ENCODE measurements around the gene AMMECR1L. TPM values are rescaled to one million over a fixed set of nuclear protein-coding genes. Genes with fewer than 3 reads are reported as not detected.
"Not testable (repeated sequence)": the region's sequence is repeated elsewhere in the genome, so short reads cannot be mapped to it uniquely, and the experiment has no call there.

AMMECR1L gene
- 9.7 TPM for total RNA-seq
- long read RNA-seq, full-length matches to known transcripts, result 4 of 6 reads
- long read RNA-seq, partial matches to known transcripts, result 2 of 6 reads
- long read RNA-seq, other reads (novel, unspliced or antisense), result 0 of 6 reads

DNA sequence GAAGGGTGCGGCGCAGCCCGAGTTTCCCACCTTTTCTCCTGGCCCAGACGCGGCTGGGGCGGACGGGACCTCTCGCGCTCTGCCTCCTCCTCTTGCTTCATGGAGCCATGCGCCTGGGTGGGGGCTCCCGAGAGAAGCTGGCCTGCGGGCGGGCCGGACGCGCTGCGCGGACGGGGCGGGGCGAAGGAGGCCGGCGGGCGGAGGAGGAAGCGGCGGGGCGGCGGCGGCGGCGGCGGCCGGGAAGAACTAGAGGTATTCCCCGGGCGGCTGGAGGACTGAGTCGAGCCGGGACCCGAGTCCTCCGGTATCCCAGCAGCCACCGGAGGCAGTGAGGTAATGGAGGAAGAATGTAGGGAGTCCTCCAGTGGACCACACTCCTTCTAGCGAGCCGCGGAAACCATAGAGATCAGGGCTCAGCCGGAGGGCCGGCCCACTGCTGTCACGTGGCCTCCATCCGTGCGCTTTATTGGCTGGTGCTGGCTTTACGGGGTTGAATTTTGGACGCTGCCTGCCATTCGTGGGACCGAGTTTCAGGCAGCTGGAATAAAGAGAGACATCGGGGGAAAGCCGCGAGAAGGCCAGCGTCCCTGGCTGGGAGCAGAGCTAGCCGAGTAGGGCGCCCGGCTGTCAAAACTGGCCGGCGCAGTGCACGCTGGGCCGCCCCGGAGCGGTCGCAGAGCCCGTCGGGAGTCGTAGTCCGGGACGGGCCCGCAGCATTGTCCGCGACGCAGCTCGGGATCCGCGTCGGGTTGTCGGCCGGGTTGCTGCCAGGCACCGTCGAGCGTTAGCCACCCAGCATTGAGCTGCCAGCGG, at the start of gene AMMECR1L:
Gene AMMECR1L, minus strand, starts transcription at position 177 of the 813 bp plus-strand sequence. CDS start 11,722 bp downstream, outside the sequence.
- H3K9me3 ChIP-seq (replicated peaks); H3K27me3 ChIP-seq (ENCODE audit: low read depth): not testable (repeated sequence)
- H3K4me1 ChIP-seq, result peaks cover 49% of the 10 kb centered on the region
- H3K27ac ChIP-seq (replicated peaks), result peak within 1 kb of the TSS; percentile 96
- intact Hi-C loops (cut with micrococcal nuclease), result loop anchor here (10.0 kb wide), 1 partner anchor 209 kb away; the partner anchor contains the start of gene UGGT1
- peaks cover 20% of the 10 kb centered on the region for H3K36me3 ChIP-seq
- peak within 1 kb of the TSS; percentile 80 for H3K4me3 ChIP-seq
- DNase-seq, result peak; percentile 80

DNA sequence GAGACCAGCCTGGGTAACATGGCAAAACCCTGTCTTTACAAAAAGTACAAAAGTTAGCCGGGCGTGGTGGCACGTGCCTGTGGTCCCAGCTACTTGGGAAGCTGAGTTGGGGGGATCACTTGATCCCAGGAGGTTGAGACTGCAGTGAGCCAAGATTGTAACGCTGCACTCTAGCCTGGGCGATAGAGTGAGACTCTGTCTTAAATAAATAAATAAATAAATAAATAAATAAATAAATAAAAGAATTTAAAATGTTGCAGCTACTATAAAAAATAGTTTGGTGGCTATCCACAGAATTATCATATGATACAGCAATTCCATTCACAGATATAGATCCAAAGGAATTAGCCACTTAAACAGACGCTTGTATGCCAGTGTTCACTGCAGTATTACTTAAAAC, 49.6 kb upstream of the AMMECR1L start:
- DNase-seq, result no peak
- H3K36me3 ChIP-seq, result peaks cover under 1% of the 10 kb centered on the region
- H3K27ac ChIP-seq (replicated peaks), result no peak overlapping the region
- intact Hi-C loops (cut with micrococcal nuclease), result no loop called here
- H3K27me3 ChIP-seq (ENCODE audit: low read depth), result no peaks in the 10 kb centered on the region
- H3K9me3 ChIP-seq (replicated peaks), result no peaks in the 10 kb centered on the region
- H3K4me3 ChIP-seq, result no peak overlapping the region
- no peak for TF ChIP-seq CTCF (IDR thresholded peaks at IDR 0.05; ENCODE audit: borderline replicate concordance)
- H3K4me1 ChIP-seq, result no peaks in the 10 kb centered on the region

GRCh38 chr2:127932199-127932876, 46.6 kb upstream of the AMMECR1L start:
- no peaks in the 10 kb centered on the region for H3K9me3 ChIP-seq (replicated peaks)
- no peaks in the 10 kb centered on the region for H3K36me3 ChIP-seq
- intact Hi-C loops (cut with micrococcal nuclease), result no loop called here
- no peak overlapping the region for H3K4me3 ChIP-seq
- H3K27me3 ChIP-seq (ENCODE audit: low read depth), result no peaks in the 10 kb centered on the region
- no peak overlapping the region for H3K27ac ChIP-seq (replicated peaks)
- no peaks in the 10 kb centered on the region for H3K4me1 ChIP-seq
- no peak for TF ChIP-seq CTCF (IDR thresholded peaks at IDR 0.05; ENCODE audit: borderline replicate concordance)
- no peak for DNase-seq

GRCh38 chr2:127929449-127929848, 43.7 kb upstream of the AMMECR1L start:
- H3K27me3 ChIP-seq (ENCODE audit: low read depth), result no peaks in the 10 kb centered on the region
- no peak overlapping the region for H3K4me3 ChIP-seq
- H3K36me3 ChIP-seq, result no peaks in the 10 kb centered on the region
- intact Hi-C loops (cut with micrococcal nuclease), result no loop called here
- H3K27ac ChIP-seq (replicated peaks), result no peak overlapping the region
- H3K4me1 ChIP-seq, result no peaks in the 10 kb centered on the region
- H3K9me3 ChIP-seq (replicated peaks), result no peaks in the 10 kb centered on the region
- no peak for TF ChIP-seq CTCF (IDR thresholded peaks at IDR 0.05; ENCODE audit: borderline replicate concordance)
- no peak for DNase-seq

DNA sequence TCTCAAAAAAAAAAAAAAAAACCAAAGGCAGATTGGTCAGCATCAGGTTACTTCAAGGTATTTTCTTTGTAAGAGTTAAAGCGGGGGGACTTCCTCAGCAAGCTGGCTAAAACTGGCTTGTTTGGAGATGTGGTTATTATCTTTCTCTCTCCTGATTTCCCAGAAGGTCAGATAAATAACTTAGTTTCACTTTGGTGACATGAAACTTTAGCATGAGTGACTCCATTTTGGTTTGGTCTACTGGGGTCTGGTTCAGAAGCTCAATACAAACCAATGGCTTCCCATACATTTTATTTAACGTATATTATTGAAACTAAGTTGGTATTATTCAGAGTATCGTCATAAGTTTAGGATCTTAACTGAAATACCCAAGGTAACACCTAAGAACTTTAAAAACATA, 41.6 kb upstream of the AMMECR1L start:
- Histone ChIP-seq H3K4me3 (no peak overlapping the region), H3K27me3 (ENCODE audit: low read depth) (no peaks in the 10 kb centered on the region)
- intact Hi-C loops (cut with micrococcal nuclease), result no loop called here

More for the DNA sequence above, 41.6 kb upstream of the AMMECR1L start:
- Histone ChIP-seq H3K36me3 (no peaks in the 10 kb centered on the region), H3K9me3 (replicated peaks) (no peaks in the 10 kb centered on the region), H3K4me1 (no peaks in the 10 kb centered on the region), H3K27ac (replicated peaks) (no peak overlapping the region)
- DNase-seq, result no peak
- no peak for TF ChIP-seq CTCF (IDR thresholded peaks at IDR 0.05; ENCODE audit: borderline replicate concordance)
